ENCODE results near the gene MAB21L4. TPM values are rescaled to one million over a fixed set of nuclear protein-coding genes. Genes with fewer than 3 reads are reported as not detected.

Gene MAB21L4
- polyA plus RNA-seq, 2 of the 4 experiments (the other 2 are of a cell fraction), result not detected

- H3K9me3 ChIP-seq, result no peaks in the 10 kb centered on the region
- WGBS (ENCODE audit: missing lambda C conversion rate), result 50% methylated on average over 1 of the region's 1 CpG
- no peak overlapping the region for H3K4me2 ChIP-seq
- FAIRE-seq (no peak), ATAC-seq (no peak), DNase-seq (ENCODE audit: low read depth in 1 of 2, low spot score in 1 of 2) (no peak)
- CTCF ChIA-PET, result no interaction called here
- no peak overlapping the region for H3K27ac ChIP-seq
- no peaks in the 10 kb centered on the region for H3K4me1 ChIP-seq
- no peak overlapping the region for H3K4me3 ChIP-seq
- POLR2A ChIA-PET, result no interaction called here
- no peak for TF ChIP-seq USF2 (IDR thresholded peaks at IDR 0.05)
- no peak for TF ChIP-seq RAD21 (conservative IDR thresholded peaks at IDR 0.05 in 1 of 2, IDR thresholded peaks at IDR 0.05 in 1 of 2)
- no peak for TF ChIP-seq CHD4 (IDR thresholded peaks at IDR 0.05; ENCODE audit: borderline replicate concordance)
- TF ChIP-seq SREBF2 (IDR thresholded peaks at IDR 0.05), result no peak
- no peak for TF ChIP-seq CTCF (IDR thresholded peaks at IDR 0.05)
Measured at GRCh38 chr2:240885566-240885965, 10.4 kb downstream of the MAB21L4 start.

DNA sequence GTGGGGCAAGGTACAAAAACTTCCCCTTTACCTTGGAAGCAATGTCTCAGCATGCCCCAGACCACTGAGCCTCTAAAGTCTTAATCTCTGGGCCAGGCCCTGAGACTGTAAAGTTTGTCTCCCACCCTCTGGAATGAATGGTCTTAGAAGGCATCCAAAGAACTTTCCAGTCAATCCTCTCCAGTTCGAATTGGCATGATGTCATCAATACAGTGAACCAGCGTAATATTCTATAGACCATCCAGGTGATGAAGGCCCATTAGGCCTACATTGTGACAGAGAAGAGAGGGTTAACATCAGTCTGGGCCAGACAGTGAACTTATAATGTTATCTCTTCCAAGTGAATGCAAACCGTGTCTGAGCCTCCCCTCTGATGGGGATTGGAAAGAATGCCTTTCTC lies 11.2 kb downstream of the MAB21L4 start:
- Histone ChIP-seq H3K4me2 (no peak overlapping the region), H3K9me3 (no peaks in the 10 kb centered on the region), H3K4me3 (no peak overlapping the region), H3K27ac (no peak overlapping the region), H3K4me1 (no peaks in the 10 kb centered on the region)
- TF ChIP-seq POLR2AphosphoS2 (conservative IDR thresholded peaks at IDR 0.05; ENCODE audit: low read length) (no peak), HDAC2 (IDR thresholded peaks at IDR 0.05) (no peak), ZNF302 (CRISPR knock-in tag; IDR thresholded peaks at IDR 0.05) (no peak), EHF (CRISPR knock-in tag; IDR thresholded peaks at IDR 0.05) (no peak)
- POLR2A ChIA-PET, result no interaction called here
- WGBS (ENCODE audit: missing lambda C conversion rate), result 29% methylated on average over 3 of the region's 3 CpGs
- DNase-seq (ENCODE audit: low read depth in 1 of 2, low spot score in 1 of 2) (no peak), ATAC-seq (no peak), FAIRE-seq (no peak)
- CTCF ChIA-PET, result no interaction called here

DNA sequence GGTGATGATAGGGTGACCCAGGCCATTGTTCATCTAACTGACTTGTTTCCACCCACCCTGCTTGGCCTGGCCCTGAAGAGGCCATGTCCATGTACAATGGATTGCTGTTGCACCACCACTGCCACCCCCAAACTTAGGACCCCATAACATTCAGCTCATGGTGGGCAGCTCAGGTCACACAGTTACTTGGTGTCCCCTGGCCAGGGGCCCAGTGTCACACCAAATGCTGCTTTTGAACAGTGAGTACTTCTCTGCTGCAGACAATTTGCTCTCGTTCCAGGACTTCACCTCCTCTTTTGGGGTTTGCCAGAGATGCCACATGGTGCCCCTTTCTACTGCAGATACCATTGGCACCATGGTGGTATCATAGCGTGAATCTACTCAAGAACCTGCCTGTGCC lies 11.7 kb downstream of the MAB21L4 start:
- DNase-seq (ENCODE audit: low read depth in 1 of 2, low spot score in 1 of 2) (no peak), FAIRE-seq (no peak), ATAC-seq (no peak)
- TF ChIP-seq JUNB (IDR thresholded peaks at IDR 0.05) (no peak), HOXB5 (CRISPR knock-in tag; IDR thresholded peaks at IDR 0.05) (no peak), ZC3H11A (IDR thresholded peaks at IDR 0.05) (no peak)
- no peaks in the 10 kb centered on the region for H3K9me3 ChIP-seq
- no peak overlapping the region for H3K4me3 ChIP-seq
- H3K4me1 ChIP-seq, result no peaks in the 10 kb centered on the region
- H3K27ac ChIP-seq, result no peak overlapping the region
- 50% methylated on average over 2 of the region's 2 CpGs for WGBS (ENCODE audit: missing lambda C conversion rate)
- POLR2A ChIA-PET, result no interaction called here
- H3K4me2 ChIP-seq, result no peak overlapping the region
- CTCF ChIA-PET, result no interaction called here

- no peaks in the 10 kb centered on the region for H3K9me3 ChIP-seq
- no peak for FAIRE-seq
- 70% methylated on average over 6 of the region's 6 CpGs for WGBS (ENCODE audit: missing lambda C conversion rate)
- POLR2A ChIA-PET, result no interaction called here
- CTCF ChIA-PET, result interaction anchor here (1.3 to 1.9 kb wide), 4 partner anchors 8 to 31 kb away, joined by 4 to 7 read pairs (median 6); no protein-coding TSS in a partner anchor
- H3K27ac ChIP-seq, result no peak overlapping the region
- H3K4me1 ChIP-seq, result no peaks in the 10 kb centered on the region
- no peak for DNase-seq (ENCODE audit: low read depth in 1 of 2, low spot score in 1 of 2)
- no peak for ATAC-seq
- no peak overlapping the region for H3K4me2 ChIP-seq
- H3K4me3 ChIP-seq, result no peak overlapping the region
- no peak for TF ChIP-seq MAFK (IDR thresholded peaks at IDR 0.05; ENCODE audit: partially characterized antibody)
- no peak for TF ChIP-seq FOSB (CRISPR knock-in tag; IDR thresholded peaks at IDR 0.05)
- no peak for TF ChIP-seq KDM5A (IDR thresholded peaks at IDR 0.05)
- TF ChIP-seq, protein P1, sequence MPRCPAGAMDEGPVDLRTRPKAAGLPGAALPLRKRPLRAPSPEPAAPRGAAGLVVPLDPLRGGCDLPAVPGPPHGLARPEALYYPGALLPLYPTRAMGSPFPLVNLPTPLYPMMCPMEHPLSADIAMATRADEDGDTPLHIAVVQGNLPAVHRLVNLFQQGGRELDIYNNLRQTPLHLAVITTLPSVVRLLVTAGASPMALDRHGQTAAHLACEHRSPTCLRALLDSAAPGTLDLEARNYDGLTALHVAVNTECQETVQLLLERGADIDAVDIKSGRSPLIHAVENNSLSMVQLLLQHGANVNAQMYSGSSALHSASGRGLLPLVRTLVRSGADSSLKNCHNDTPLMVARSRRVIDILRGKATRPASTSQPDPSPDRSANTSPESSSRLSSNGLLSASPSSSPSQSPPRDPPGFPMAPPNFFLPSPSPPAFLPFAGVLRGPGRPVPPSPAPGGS (IDR thresholded peaks at IDR 0.05), result no peak
- TF ChIP-seq CBX8 (IDR thresholded peaks at IDR 0.05), result no peak
- no peak for TF ChIP-seq SREBF2 (IDR thresholded peaks at IDR 0.05)
- TF ChIP-seq EP300 (IDR thresholded peaks at IDR 0.05), result no peak
- no peak for TF ChIP-seq RNF2 (IDR thresholded peaks at IDR 0.05; ENCODE audit: borderline replicate concordance, low read depth)
Measured at GRCh38 chr2:240881913-240882312, 14.0 kb downstream of the MAB21L4 start.

Measured in A549 (cell line).